ENCODE measurements around the gene CTNNA3.

GRCh38 chr10:66049335-66049734, 1646.7 kb downstream of the CTNNA3 start:
- no peak for TF ChIP-seq TCF7L2 (IDR thresholded peaks at IDR 0.05; ENCODE audit: borderline replicate concordance, extremely low read depth, insufficient read depth, insufficient read length)
- no peak for TF ChIP-seq CTCF (IDR thresholded peaks at IDR 0.05 in 2 of 3, conservative IDR thresholded peaks at IDR 0.05 in 1 of 3; ENCODE audit: borderline replicate concordance in 1 of 3, insufficient read depth in 1 of 3, low read depth in 2 of 3, low read length in 2 of 3)
- TF ChIP-seq SIN3A (IDR thresholded peaks at IDR 0.05; ENCODE audit: low read depth), result no peak
- no peak for TF ChIP-seq RAD21 (IDR thresholded peaks at IDR 0.05; ENCODE audit: low read depth)
- no peak for TF ChIP-seq EZH2 (IDR thresholded peaks at IDR 0.05)
- no peak for TF ChIP-seq ATF3 (IDR thresholded peaks at IDR 0.05)
- no peak for TF ChIP-seq EGR1 (IDR thresholded peaks at IDR 0.05; ENCODE audit: low read depth)
